HCT116 (cell line): ENCODE data around the gene ANKRA2. TPM values are rescaled to one million over a fixed set of nuclear protein-coding genes. Genes with fewer than 3 reads are reported as not detected.

Experiments
- ATAC-seq: fragments of 200-7000 bp; cut with Tn5 transposase; 2 replicates; pipeline ENCODE4 v1.9.1; 2020; ENCODE audit warnings: mild to moderate bottlenecking, moderate library complexity
- BruUV-seq: library from RNA; stranded (reverse); fragments of 400-500 nt; replicated peaks from 2 replicates; lab custom pipeline; 2021; lab: Mats Ljungman, UMichigan
- CTCF ChIA-PET: fragments of 300-600 bp; sonication (Branson Sonifier 250); formaldehyde crosslinking; loops from one replicate; lab custom pipeline; 2021; ENCODE audit warnings: antibody characterized with exemption; lab: Charles Lee
- POLR2A ChIA-PET: fragments of 300-600, 350-600 bp; sonication (Branson Sonifier 250); formaldehyde crosslinking; loops from one replicate; lab custom pipeline; 2021; ENCODE audit warnings: antibody characterized with exemption; lab: Charles Lee
- RAD21 ChIA-PET, 2 experiments: fragments of 300-600 bp; sonication (Branson Sonifier 250); formaldehyde crosslinking; loops; one replicate each; lab custom pipeline; 2023; ENCODE audit warnings: low total read pairs in 2 of 2; ENCODE audit not compliant: uncharacterized antibody in 2 of 2, unreplicated experiment in 2 of 2, low non-redundant PET in 1 of 2; lab: Charles Lee
- DNase-seq: peaks from one replicate; pipeline ENCODE4 v3.0.0-alpha.2; 2010; ENCODE audit warnings: low read depth, low spot score
- H2AFZ ChIP-seq: fragments of 200-600 bp; shearing (Covaris generic), sonication (generic); 2 replicates; pipeline ENCODE4 v1.6.1; 2017; ENCODE audit warnings: low read depth, mixed run types, mixed read lengths, antibody characterized with exemption, low read length; ENCODE audit not compliant: poor library complexity, severe bottlenecking
- H3K27ac ChIP-seq: 2 replicates; pipeline ENCODE4 v1.5.1; 2012; ENCODE audit warnings: low read depth, low read length
- H3K27me3 ChIP-seq: fragments of 200-600 bp; sonication (generic); 2 replicates; pipeline ENCODE4 v1.6.1; 2016; ENCODE audit warnings: mixed run types, low read length, mixed read lengths; ENCODE audit not compliant: insufficient read depth
- H3K36me3 ChIP-seq, 2 experiments: fragments of 200-500 bp in 1 of 2; fragments of 200-600 bp in 1 of 2; sonication (Bioruptor generic) in 1 of 2; sonication (generic) in 1 of 2; 2 replicates each; pipeline versions ENCODE4 v1.5.1 to v1.6.1; 2014 to 2016; ENCODE audit warnings: low read length in 2 of 2, inconsistent platforms in 1 of 2, mixed read lengths in 1 of 2, mixed run types in 1 of 2; ENCODE audit not compliant: insufficient read depth in 2 of 2, control insufficient read depth in 1 of 2
- H3K4me1 ChIP-seq, 2 experiments: fragments of 200-600 bp in 1 of 2; sonication (generic) in 1 of 2; 2 replicates each; pipeline versions ENCODE4 v1.5.1 to v1.6.1; 2012 to 2017; ENCODE audit warnings: low read length in 2 of 2, inconsistent platforms in 1 of 2, mild to moderate bottlenecking in 1 of 2, mixed read lengths in 1 of 2, mixed run types in 1 of 2, moderate library complexity in 1 of 2; ENCODE audit not compliant: insufficient read depth in 2 of 2, control insufficient read depth in 1 of 2
- H3K4me2 ChIP-seq: fragments of 200-600 bp; sonication (generic); 2 replicates; pipeline ENCODE4 v1.6.1; 2017; ENCODE audit warnings: mixed run types, low read length, mixed read lengths
- H3K4me3 ChIP-seq, 2 experiments: fragments of 200-600 bp in 1 of 2; sonication (generic) in 1 of 2; replicated peaks in 1 of 2; 2 replicates each; pipeline ENCODE4 v1.5.1; 2011 to 2016; ENCODE audit warnings: low read length in 2 of 2, control low read depth in 1 of 2, low read depth in 1 of 2, mild to moderate bottlenecking in 1 of 2, mixed read lengths in 1 of 2, mixed run types in 1 of 2
- H3K79me2 ChIP-seq: fragments of 200-600 bp; sonication (generic); 2 replicates; pipeline ENCODE4 v1.6.1; 2017; ENCODE audit warnings: mild to moderate bottlenecking, mixed run types, low read length, moderate library complexity, mixed read lengths; ENCODE audit not compliant: insufficient read depth
- H3K9ac ChIP-seq: fragments of 200-600 bp; sonication (generic); 2 replicates; pipeline ENCODE4 v1.6.1; 2016; ENCODE audit warnings: low read length, mixed read lengths
- H3K9me2 ChIP-seq: fragments of 200-600 bp; sonication (generic), shearing (Covaris generic); 2 replicates; pipeline ENCODE4 v1.6.1; 2017; ENCODE audit warnings: mixed run types, mild to moderate bottlenecking, moderate library complexity; ENCODE audit not compliant: insufficient read depth
- H3K9me3 ChIP-seq, 2 experiments: fragments of 200-500 bp in 1 of 2; fragments of 200-600 bp in 1 of 2; sonication (Bioruptor generic) in 1 of 2; sonication (generic) in 1 of 2; 2 replicates each; pipeline ENCODE4 v1.6.1; 2014 to 2017; ENCODE audit warnings: low read length in 2 of 2, mixed read lengths in 2 of 2, inconsistent platforms in 1 of 2, low read depth in 1 of 2, mild to moderate bottlenecking in 1 of 2, mixed run types in 1 of 2, moderate library complexity in 1 of 2; ENCODE audit not compliant: control insufficient read depth in 1 of 2, insufficient read depth in 1 of 2
- H4K20me1 ChIP-seq: fragments of 200-600 bp; sonication (generic), shearing (Covaris generic); 2 replicates; pipeline ENCODE4 v1.6.1; 2017; ENCODE audit warnings: mixed run types, mild to moderate bottlenecking, moderate library complexity; ENCODE audit not compliant: insufficient read depth
- CBX3 ChIP-seq: IDR thresholded peaks from 2 replicates; pipeline ENCODE4 v1.6.1; 2012; ENCODE audit warnings: low read depth
- ELF1 ChIP-seq: IDR thresholded peaks from 2 replicates; pipeline ENCODE4 v1.6.1; 2012; ENCODE audit warnings: low read depth, borderline replicate concordance
- EZH2 ChIP-seq: fragments of 200-600 bp; sonication (generic); IDR thresholded peaks from 2 replicates; pipeline ENCODE4 v1.6.1; 2017; ENCODE audit warnings: antibody characterized with exemption, mixed run types
- RAD21 ChIP-seq: IDR thresholded peaks from 2 replicates; pipeline ENCODE4 v1.6.1; 2012; ENCODE audit warnings: low read depth, mild to moderate bottlenecking
- SIN3A ChIP-seq: IDR thresholded peaks from 2 replicates; pipeline ENCODE4 v1.6.1; 2012; ENCODE audit warnings: low read depth
- SP1 ChIP-seq: IDR thresholded peaks from 2 replicates; pipeline ENCODE4 v1.6.1; 2012; ENCODE audit warnings: low read depth
- SRF ChIP-seq: IDR thresholded peaks from 2 replicates; pipeline ENCODE4 v1.6.1; 2012; ENCODE audit warnings: low read depth
- ZFX ChIP-seq: fragments of 450-650 bp; IDR thresholded peaks from 2 replicates; pipeline ENCODE4 v1.6.1; 2017
- intact Hi-C: fragments of 100-400 bp; cut with micrococcal nuclease; formaldehyde crosslinking; loops from 2 replicates; pipeline ENCODE4 v1.10.0; 2022
- total RNA-seq: library from RNA; stranded (reverse); gene quantifications from one replicate; pipeline ENCODE4 v1.2.1, GENCODE V29; 2021; ENCODE audit not compliant: unreplicated experiment
- TF ChIP-seq, protein P1 (sequence below), 3 experiments: fragments of 200-600 bp in 1 of 3; sonication (generic) in 1 of 3; IDR thresholded peaks in 2 of 3; conservative IDR thresholded peaks in 1 of 3; 2 replicates each; pipeline ENCODE4 v1.5.1; 2012 to 2017; ENCODE audit warnings: low read depth in 2 of 3, low read length in 2 of 3, antibody characterized with exemption in 1 of 3, borderline replicate concordance in 1 of 3, control low read depth in 1 of 3, mild to moderate bottlenecking in 1 of 3, mixed read lengths in 1 of 3, mixed run types in 1 of 3, moderate library complexity in 1 of 3; ENCODE audit not compliant: insufficient read depth in 1 of 3
- TF ChIP-seq, protein P2 (sequence below): IDR thresholded peaks from 2 replicates; pipeline ENCODE4 v1.6.1; 2012
- TF ChIP-seq, protein P3 (sequence below): IDR thresholded peaks from 2 replicates; pipeline ENCODE4 v1.6.1; 2011; ENCODE audit warnings: mild to moderate bottlenecking, low read length, moderate library complexity; ENCODE audit not compliant: insufficient replicate concordance; ENCODE audit errors: extremely low read depth

The ANKRA2 gene
- total RNA-seq, 1 experiment from 2014 or later, result 17.0 TPM

GRCh38 chr5:73596705-73597328 lies 31.4 kb upstream of the ANKRA2 start:
- H3K4me3 ChIP-seq, result no peak overlapping the region
- H3K9me3 ChIP-seq, result no peaks in the 10 kb centered on the region
- no peak overlapping the region for H2AFZ ChIP-seq
- no peak overlapping the region for H3K9ac ChIP-seq
- intact Hi-C loops, result loop anchor here (10.0 kb wide), 1 partner anchor 308 kb away; no protein-coding TSS in a partner anchor
- H3K4me1 ChIP-seq, result no peaks in the 10 kb centered on the region
- no peaks in the 10 kb centered on the region for H3K9me2 ChIP-seq
- TF ChIP-seq, protein P1, sequence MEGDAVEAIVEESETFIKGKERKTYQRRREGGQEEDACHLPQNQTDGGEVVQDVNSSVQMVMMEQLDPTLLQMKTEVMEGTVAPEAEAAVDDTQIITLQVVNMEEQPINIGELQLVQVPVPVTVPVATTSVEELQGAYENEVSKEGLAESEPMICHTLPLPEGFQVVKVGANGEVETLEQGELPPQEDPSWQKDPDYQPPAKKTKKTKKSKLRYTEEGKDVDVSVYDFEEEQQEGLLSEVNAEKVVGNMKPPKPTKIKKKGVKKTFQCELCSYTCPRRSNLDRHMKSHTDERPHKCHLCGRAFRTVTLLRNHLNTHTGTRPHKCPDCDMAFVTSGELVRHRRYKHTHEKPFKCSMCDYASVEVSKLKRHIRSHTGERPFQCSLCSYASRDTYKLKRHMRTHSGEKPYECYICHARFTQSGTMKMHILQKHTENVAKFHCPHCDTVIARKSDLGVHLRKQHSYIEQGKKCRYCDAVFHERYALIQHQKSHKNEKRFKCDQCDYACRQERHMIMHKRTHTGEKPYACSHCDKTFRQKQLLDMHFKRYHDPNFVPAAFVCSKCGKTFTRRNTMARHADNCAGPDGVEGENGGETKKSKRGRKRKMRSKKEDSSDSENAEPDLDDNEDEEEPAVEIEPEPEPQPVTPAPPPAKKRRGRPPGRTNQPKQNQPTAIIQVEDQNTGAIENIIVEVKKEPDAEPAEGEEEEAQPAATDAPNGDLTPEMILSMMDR (IDR thresholded peaks at IDR 0.05 in 2 of 3, conservative IDR thresholded peaks at IDR 0.05 in 1 of 3; ENCODE audit: borderline replicate concordance in 1 of 3, insufficient read depth in 1 of 3, low read depth in 2 of 3, low read length in 2 of 3), result peak; percentile 49 to 93 (median 83); a peak in 5 of 6 replicates
- TF ChIP-seq ZFX, result no peak
- TF ChIP-seq RAD21, result peak; percentile 39; the same call in 1 of the 2 replicates
- TF ChIP-seq, all 23 proteins: peak for 2
- CTCF ChIA-PET, result interaction anchor here (0.6 to 2.2 kb wide), 7 partner anchors 18 to 1050 kb away, joined by 3 to 8 read pairs (median 3); no protein-coding TSS in a partner anchor
- POLR2A ChIA-PET, result no interaction called here
- no TSS peak for BruUV-seq
- Histone ChIP-seq H3K79me2 (no peaks in the 10 kb centered on the region), H4K20me1 (no peaks in the 10 kb centered on the region), H3K36me3 (no peaks in the 10 kb centered on the region), H3K27me3 (no peaks in the 10 kb centered on the region), H3K4me2 (no peak overlapping the region), H3K27ac (no peak overlapping the region)
- DNase-seq (peak; percentile 56), ATAC-seq (peak; percentile 95)
- RAD21 ChIA-PET, result no interaction called here

DNA sequence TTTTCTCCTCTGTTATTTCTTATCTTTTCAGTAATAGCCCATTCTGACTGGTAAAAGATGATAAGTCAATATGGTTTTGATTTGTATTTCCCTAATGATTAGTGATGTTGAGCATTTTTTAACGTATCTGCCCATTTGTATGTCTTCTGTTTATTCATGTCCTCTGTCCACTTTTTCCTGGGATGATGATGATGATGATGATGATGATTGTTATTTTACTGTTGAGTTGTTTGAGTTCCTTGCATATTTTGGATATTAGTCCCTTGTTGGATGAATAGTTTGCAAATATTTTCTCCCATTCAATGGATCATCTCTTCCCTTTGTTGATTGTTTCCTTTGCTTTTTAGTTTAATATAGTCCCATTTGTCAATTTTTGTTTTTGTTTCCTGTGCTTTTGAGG lies 27.1 kb upstream of the ANKRA2 start:
- no peaks in the 10 kb centered on the region for H3K79me2 ChIP-seq
- H3K27me3 ChIP-seq, result no peaks in the 10 kb centered on the region
- H3K27ac ChIP-seq, result no peak overlapping the region
- H3K4me1 ChIP-seq, result no peaks in the 10 kb centered on the region
- BruUV-seq, result no TSS peak
- RAD21 ChIA-PET, result no interaction called here
- H4K20me1 ChIP-seq, result no peaks in the 10 kb centered on the region
- POLR2A ChIA-PET, result no interaction called here
- no peaks in the 10 kb centered on the region for H3K36me3 ChIP-seq
- DNase-seq, result no peak
- no peak for ATAC-seq
- H3K9ac ChIP-seq, result no peak overlapping the region
- CTCF ChIA-PET, result interaction anchor here (2.8 to 6.6 kb wide), 2 partner anchors 200 to 1057 kb away, joined by 11 to 112 read pairs; no protein-coding TSS in a partner anchor
- H2AFZ ChIP-seq, result no peak overlapping the region
- H3K4me2 ChIP-seq, result no peak overlapping the region
- no peaks in the 10 kb centered on the region for H3K9me2 ChIP-seq
- intact Hi-C loops, result loop anchor here (10.0 kb wide), 1 partner anchor 312 kb away; no protein-coding TSS in a partner anchor
- no peaks in the 10 kb centered on the region for H3K9me3 ChIP-seq
- H3K4me3 ChIP-seq, result no peak overlapping the region
- no peak for TF ChIP-seq EZH2
- TF ChIP-seq, protein P2, sequence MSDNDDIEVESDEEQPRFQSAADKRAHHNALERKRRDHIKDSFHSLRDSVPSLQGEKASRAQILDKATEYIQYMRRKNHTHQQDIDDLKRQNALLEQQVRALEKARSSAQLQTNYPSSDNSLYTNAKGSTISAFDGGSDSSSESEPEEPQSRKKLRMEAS, result no peak
- no peak for TF ChIP-seq SRF
- no peak for TF ChIP-seq CBX3
- TF ChIP-seq SP1, result no peak
- no peak for TF ChIP-seq RAD21
- TF ChIP-seq, protein P1 (IDR thresholded peaks at IDR 0.05 in 2 of 3, conservative IDR thresholded peaks at IDR 0.05 in 1 of 3; ENCODE audit: borderline replicate concordance in 1 of 3, insufficient read depth in 1 of 3, low read depth in 2 of 3, low read length in 2 of 3), result no peak
- TF ChIP-seq ELF1, result no peak
- no peak for TF ChIP-seq SIN3A
- TF ChIP-seq, protein P3, sequence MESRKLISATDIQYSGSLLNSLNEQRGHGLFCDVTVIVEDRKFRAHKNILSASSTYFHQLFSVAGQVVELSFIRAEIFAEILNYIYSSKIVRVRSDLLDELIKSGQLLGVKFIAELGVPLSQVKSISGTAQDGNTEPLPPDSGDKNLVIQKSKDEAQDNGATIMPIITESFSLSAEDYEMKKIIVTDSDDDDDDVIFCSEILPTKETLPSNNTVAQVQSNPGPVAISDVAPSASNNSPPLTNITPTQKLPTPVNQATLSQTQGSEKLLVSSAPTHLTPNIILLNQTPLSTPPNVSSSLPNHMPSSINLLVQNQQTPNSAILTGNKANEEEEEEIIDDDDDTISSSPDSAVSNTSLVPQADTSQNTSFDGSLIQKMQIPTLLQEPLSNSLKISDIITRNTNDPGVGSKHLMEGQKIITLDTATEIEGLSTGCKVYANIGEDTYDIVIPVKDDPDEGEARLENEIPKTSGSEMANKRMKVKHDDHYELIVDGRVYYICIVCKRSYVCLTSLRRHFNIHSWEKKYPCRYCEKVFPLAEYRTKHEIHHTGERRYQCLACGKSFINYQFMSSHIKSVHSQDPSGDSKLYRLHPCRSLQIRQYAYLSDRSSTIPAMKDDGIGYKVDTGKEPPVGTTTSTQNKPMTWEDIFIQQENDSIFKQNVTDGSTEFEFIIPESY, result no peak
- TF ChIP-seq ZFX, result no peak
